Choroid plexus epithelial cell (primary cell): ENCODE results near the gene ATG10.

Source experiments
- DNase-seq: peaks from one replicate; pipeline ENCODE4 v3.0.0-alpha.2; 2010; ENCODE audit warnings: low read depth
- H3K4me3 ChIP-seq: 2 replicates; pipeline ENCODE4 v1.5.1; 2011; ENCODE audit warnings: low read depth, mild to moderate bottlenecking, control low read depth, low read length, moderate library complexity
- TF ChIP-seq, protein P1 (sequence below): conservative IDR thresholded peaks from 2 replicates; pipeline ENCODE4 v1.5.1; 2011; ENCODE audit warnings: low read depth, mild to moderate bottlenecking, control low read depth, inconsistent platforms, low read length, moderate library complexity

The ATG10 gene

DNA sequence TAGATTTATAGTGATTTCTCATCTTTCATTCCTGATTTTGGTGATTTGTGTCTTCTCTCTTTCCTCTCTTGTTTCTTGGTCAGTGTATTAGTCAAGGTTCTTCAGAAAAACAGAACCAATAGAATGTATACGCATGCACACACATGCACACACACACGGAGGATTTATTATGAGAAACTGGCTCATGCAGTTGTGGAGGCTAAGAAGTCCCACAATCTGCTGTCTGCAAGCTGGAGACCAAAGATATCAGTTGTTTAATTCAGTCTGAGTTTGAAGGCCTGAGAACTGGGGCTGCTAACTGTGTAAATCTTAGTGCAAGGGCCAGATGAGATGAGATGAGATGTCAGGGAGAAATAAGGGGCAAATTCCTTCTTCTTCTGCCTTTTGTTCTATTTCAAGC is 312.1 kb downstream of the ATG10 start:
- DNase-seq: no peak

DNA sequence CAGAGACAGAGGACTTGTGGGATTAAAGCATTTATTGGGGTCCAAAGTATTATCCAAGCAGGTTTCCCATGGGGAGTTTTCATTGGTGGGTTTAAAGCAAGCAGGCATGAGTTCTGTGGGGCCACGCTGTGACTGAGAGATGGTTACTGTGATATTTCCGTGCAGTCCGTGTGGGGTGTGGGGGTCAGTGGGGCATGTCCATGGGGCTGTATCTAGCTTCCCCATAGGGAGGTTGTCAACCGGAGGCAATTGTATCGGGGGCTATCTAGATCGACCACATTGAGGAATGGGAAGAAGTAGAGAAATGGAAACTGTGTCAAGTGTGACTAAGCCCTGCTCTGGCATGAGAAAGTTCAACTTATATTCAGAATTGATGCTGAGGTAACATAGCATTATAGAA is 313.4 kb downstream of the ATG10 start:
- DNase-seq: no peak
- H3K4me3 ChIP-seq: no peak overlapping the region
- TF ChIP-seq, protein P1, sequence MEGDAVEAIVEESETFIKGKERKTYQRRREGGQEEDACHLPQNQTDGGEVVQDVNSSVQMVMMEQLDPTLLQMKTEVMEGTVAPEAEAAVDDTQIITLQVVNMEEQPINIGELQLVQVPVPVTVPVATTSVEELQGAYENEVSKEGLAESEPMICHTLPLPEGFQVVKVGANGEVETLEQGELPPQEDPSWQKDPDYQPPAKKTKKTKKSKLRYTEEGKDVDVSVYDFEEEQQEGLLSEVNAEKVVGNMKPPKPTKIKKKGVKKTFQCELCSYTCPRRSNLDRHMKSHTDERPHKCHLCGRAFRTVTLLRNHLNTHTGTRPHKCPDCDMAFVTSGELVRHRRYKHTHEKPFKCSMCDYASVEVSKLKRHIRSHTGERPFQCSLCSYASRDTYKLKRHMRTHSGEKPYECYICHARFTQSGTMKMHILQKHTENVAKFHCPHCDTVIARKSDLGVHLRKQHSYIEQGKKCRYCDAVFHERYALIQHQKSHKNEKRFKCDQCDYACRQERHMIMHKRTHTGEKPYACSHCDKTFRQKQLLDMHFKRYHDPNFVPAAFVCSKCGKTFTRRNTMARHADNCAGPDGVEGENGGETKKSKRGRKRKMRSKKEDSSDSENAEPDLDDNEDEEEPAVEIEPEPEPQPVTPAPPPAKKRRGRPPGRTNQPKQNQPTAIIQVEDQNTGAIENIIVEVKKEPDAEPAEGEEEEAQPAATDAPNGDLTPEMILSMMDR: no peak

More for the DNA sequence above, 312.1 kb downstream of the ATG10 start:
- TF ChIP-seq, protein P1: no peak
- no peak overlapping the region for H3K4me3 ChIP-seq

DNA sequence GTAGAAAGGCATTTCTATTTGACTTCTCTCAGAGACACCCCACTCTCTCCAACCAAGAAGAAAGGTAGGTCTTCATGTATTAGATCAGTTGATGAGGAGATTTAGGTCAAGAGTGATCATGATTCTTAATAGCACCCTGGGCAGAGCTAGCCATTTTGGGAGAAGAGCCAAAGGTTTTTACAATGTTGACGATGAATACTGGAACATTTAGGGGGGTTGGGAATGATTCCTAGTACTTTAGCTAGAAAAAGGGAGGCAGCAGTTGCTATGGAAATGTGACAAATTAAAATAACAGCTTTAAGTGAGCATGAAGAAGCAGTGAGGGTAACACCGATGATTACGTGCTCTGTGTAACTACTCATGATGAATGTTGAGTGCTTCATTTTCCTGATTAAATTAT is 315.8 kb downstream of the ATG10 start:
- TF ChIP-seq, protein P1: no peak
- DNase-seq: no peak
- H3K4me3 ChIP-seq: no peak overlapping the region

DNA sequence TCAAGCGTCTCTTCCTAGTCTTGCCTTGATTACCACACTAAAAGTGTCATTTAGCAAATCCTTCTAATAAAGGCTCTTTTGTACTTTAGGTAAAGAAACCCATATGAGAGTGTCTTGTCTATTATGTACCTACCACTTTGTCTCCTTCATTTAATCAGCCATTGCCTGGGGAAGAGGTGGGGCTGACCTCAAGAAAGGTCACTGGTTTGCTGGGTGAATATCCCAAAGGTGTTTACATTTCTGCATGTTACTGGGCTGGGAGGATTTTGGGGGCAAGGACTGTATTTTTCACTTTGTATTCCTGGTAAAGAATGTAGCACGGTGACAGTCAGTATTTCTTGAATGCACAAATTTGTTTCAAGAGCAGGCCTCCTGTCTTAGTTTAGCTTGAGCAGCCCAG is 318.2 kb downstream of the ATG10 start:
- TF ChIP-seq, protein P1: no peak
- H3K4me3 ChIP-seq: no peak overlapping the region

DNA sequence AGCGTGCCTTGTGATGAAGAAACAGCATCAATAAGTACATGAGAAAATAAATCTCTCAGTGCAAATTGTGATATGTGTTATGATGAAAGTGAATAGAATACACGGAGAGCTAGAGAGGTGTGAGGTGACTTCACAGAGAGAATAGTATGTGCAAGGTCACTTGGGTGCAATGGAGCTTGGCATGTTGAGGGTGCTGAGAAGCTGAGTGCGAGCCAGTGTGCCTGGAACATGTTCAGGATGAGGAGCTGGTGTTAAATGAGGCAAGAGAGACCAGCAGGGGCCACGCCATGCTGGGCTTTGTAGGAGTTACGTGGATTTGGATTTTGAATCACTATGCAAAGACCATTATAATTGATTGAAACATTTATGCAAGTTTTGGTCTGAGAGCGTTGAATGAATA is 319.1 kb downstream of the ATG10 start:
- TF ChIP-seq, protein P1: no peak
- no peak overlapping the region for H3K4me3 ChIP-seq

More for the DNA sequence above, 318.2 kb downstream of the ATG10 start:
- DNase-seq: no peak

DNA sequence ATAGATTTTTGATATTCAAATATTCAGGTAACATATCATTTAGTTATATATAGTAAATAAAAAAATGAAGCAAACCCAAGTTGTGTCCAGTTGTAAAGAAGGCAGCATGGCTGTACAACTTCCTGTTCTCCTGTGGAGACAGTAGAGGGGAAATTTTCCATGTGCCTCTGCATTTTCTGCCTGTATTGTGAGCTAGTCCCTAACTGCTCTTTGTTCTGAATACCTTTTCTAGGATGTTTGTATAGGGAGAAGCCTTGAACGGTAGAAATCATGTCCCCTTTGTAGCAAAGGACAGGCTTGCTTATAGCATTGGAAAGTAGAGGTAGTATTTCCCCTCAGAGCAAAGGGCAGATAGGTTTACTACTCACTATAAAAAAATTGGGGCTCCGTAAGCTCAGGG is 319.6 kb downstream of the ATG10 start:
- H3K4me3 ChIP-seq: no peak overlapping the region
- TF ChIP-seq, protein P1: no peak
- DNase-seq: no peak

More for the DNA sequence above, 319.1 kb downstream of the ATG10 start:
- no peak for DNase-seq

DNA sequence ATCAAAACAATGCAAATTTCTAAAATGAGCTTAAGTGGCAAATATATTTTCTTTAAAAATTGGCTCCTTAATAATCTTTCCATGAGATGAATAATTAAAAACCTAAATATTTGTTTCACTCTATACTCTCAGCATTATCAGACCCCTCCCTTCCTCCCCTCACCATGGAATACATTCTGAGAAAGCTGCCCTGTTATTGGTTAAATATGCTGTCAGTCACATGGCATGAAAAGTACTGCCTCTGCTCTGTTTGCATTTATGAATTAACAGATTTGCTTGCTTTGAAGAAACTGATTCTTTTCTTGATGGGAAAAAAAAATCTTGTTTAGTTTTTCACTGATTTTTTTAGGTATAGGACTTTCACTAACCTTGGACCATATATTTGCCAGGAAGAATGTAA is 323.3 kb downstream of the ATG10 start:
- peak; percentile 35 for DNase-seq
- H3K4me3 ChIP-seq: no peak overlapping the region
- TF ChIP-seq, protein P1: no peak
